Mammary epithelial cell (primary cell): ENCODE measurements around the gene LEMD3.

Experiments used
- CTCF ChIP-seq, 2 donors: IDR thresholded peaks in 1 of 2; conservative IDR thresholded peaks in 1 of 2; 2 replicates each; pipeline ENCODE4 v1.5.1; 2011 to 2012; ENCODE audit warnings: inconsistent platforms in 2 of 2, low read length in 2 of 2, mild to moderate bottlenecking in 2 of 2, control low read depth in 1 of 2, low read depth in 1 of 2; ENCODE audit not compliant: insufficient read depth in 1 of 2; ENCODE audit errors: extremely low read depth in 1 of 2
- EZH2 ChIP-seq: IDR thresholded peaks from 2 replicates; pipeline ENCODE4 v1.6.1; 2012; ENCODE audit warnings: low read length, inconsistent platforms, borderline replicate concordance

GRCh38 chr12:65188179-65188701 lies 18.9 kb downstream of the LEMD3 start:
- TF ChIP-seq CTCF (conservative IDR thresholded peaks at IDR 0.05 in 1 of 2, IDR thresholded peaks at IDR 0.05 in 1 of 2; ENCODE audit: extremely low read depth in 1 of 2, insufficient read depth in 1 of 2, low read depth in 1 of 2, low read length in 2 of 2) (no peak), EZH2 (no peak)
